Right atrium auricular region (tissue), 2 donors: ENCODE measurements around the gene ARMC8. TPM values are rescaled to one million over a fixed set of nuclear protein-coding genes. Genes with fewer than 3 reads are reported as not detected.

ENCODE experiments used
- DNase-seq: peaks from one replicate; pipeline ENCODE4 v3.0.0-alpha.2; 2019; ENCODE audit warnings: low spot score
- H3K27ac ChIP-seq, 2 donors: fragments of 200-600 bp; sonication (generic); 1 replicate in 1 of 2; 2 replicates in 1 of 2; pipeline ENCODE4 v1.5.1; 2016 to 2019
- H3K27me3 ChIP-seq, 2 donors: fragments of 200-600 bp; sonication (generic); one replicate each; pipeline versions ENCODE4 v1.5.1 to v1.6.0; 2017 to 2019
- H3K36me3 ChIP-seq: fragments of 200-600 bp; sonication (generic); one replicate; pipeline ENCODE4 v1.5.1; 2016
- H3K4me1 ChIP-seq, 2 donors: fragments of 200-600 bp; sonication (generic); one replicate each; pipeline versions ENCODE4 v1.5.1 to v1.6.0; 2017 to 2019
- H3K4me3 ChIP-seq, 2 donors: fragments of 200-600 bp; sonication (generic); 1 replicate in 1 of 2; 2 replicates in 1 of 2; pipeline ENCODE4 v1.5.1; 2017 to 2019; ENCODE audit warnings: mild to moderate bottlenecking in 1 of 2, moderate library complexity in 1 of 2
- H3K9me3 ChIP-seq, 2 donors: fragments of 200-600 bp; sonication (generic); one replicate each; pipeline ENCODE4 v1.5.1; 2019
- total RNA-seq, 2 donors: library from RNA; depleted of rRNA; stranded (reverse); fragments of >200 nt; gene quantifications; one replicate each; pipeline ENCODE4 v1.1.0, GENCODE V29; 2016
- TF ChIP-seq, protein P1 (sequence below), 2 donors: fragments of 200-600 bp; sonication (generic); IDR thresholded peaks; one replicate each; pipeline ENCODE4 v1.5.1; 2019; ENCODE audit warnings: antibody characterized with exemption in 2 of 2

Gene ARMC8
- total RNA-seq, 2 donors from 2014 or later = 28.6 to 33.8 TPM

DNA sequence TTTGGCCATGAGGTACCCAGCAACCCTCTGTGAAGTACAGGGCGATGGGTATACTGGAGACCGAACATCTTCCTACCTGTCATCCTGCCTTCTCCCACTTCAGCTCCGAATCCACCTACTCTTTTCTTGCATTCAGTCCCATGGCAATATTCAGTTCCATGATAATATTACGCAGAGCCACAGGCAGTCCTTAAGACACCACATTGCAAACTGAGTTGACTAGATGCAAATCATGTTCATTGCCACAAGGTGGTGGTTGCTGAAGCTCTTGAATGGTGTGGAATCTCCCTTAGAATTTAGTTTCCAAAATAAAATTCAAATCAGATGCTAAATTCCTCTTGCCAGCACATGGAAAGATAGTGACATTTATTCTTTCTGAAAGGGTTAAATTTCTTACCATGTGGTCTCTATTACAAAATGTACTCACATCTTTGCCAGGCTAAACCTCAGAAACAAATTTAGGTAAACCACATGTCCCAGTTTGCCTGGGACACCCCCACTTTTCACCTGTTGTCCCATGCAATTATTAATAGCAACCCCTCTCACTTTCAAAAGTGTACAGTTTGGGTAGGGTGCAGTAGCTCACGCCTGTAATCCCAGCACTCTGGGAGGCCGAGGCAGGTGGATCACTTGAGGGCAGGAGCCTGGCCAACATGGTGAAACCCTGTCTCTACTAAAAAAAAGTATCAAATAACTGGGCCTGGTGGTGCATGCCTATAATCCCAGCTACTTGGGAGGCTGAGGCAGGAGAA lies 144.2 kb downstream of the ARMC8 start:
- DNase-seq = no peak
- TF ChIP-seq, protein P1, sequence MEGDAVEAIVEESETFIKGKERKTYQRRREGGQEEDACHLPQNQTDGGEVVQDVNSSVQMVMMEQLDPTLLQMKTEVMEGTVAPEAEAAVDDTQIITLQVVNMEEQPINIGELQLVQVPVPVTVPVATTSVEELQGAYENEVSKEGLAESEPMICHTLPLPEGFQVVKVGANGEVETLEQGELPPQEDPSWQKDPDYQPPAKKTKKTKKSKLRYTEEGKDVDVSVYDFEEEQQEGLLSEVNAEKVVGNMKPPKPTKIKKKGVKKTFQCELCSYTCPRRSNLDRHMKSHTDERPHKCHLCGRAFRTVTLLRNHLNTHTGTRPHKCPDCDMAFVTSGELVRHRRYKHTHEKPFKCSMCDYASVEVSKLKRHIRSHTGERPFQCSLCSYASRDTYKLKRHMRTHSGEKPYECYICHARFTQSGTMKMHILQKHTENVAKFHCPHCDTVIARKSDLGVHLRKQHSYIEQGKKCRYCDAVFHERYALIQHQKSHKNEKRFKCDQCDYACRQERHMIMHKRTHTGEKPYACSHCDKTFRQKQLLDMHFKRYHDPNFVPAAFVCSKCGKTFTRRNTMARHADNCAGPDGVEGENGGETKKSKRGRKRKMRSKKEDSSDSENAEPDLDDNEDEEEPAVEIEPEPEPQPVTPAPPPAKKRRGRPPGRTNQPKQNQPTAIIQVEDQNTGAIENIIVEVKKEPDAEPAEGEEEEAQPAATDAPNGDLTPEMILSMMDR (IDR thresholded peaks at IDR 0.05) = peak in 1 of 2 donors; percentile 30
- Histone ChIP-seq H3K27ac (no peak overlapping the region), H3K4me1 (peaks cover 0 to 18% of the 10 kb centered on the region in 2 donors), H3K9me3 (no peaks in the 10 kb centered on the region), H3K36me3 (no peaks in the 10 kb centered on the region), H3K4me3 (no peak overlapping the region), H3K27me3 (no peaks in the 10 kb centered on the region)

DNA sequence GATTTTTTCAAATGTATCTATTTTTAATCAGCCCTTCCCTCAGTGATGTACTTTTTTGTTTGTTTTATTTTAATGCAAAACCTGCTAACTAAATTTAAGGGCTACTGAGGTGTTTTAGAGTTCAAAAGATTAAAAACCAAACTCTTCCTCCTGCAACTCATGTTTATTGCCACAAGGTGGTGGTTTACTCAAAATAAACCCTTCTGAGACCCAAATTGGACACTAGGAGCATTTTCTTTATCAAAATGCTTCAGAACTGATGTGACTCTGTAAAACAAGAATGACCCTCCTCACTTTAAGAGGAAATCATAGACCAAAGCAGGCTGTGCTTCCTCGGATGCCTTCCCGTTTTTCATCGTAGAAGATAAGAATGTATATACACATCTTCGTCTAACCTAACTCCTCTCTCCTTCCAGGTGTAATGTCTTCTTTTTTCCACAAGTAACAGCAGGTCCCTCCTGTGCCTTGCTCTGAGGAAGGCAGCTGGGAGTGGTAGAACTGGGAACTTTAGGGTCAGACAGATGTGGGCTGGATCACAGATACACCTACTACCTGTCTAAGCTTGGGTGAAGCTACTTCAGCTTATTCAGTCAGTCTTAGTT lies 145.5 kb downstream of the ARMC8 start:
- no peak for DNase-seq
- H3K4me1 ChIP-seq = peaks cover 0 to 18% of the 10 kb centered on the region in 2 donors
- no peaks in the 10 kb centered on the region for H3K9me3 ChIP-seq
- H3K27ac ChIP-seq = no peak overlapping the region
- no peaks in the 10 kb centered on the region for H3K27me3 ChIP-seq
- no peaks in the 10 kb centered on the region for H3K36me3 ChIP-seq
- H3K4me3 ChIP-seq = no peak overlapping the region
- TF ChIP-seq, protein P1 (IDR thresholded peaks at IDR 0.05) = peak; percentile 44 to 76

- H3K9me3 ChIP-seq = no peaks in the 10 kb centered on the region
- no peak for DNase-seq
- H3K4me1 ChIP-seq = peaks cover 0 to 5% of the 10 kb centered on the region in 2 donors
- H3K4me3 ChIP-seq = no peak overlapping the region
- TF ChIP-seq, protein P1 (IDR thresholded peaks at IDR 0.05) = no peak
- no peaks in the 10 kb centered on the region for H3K27me3 ChIP-seq
- no peak overlapping the region for H3K27ac ChIP-seq
- no peaks in the 10 kb centered on the region for H3K36me3 ChIP-seq
These were observed 147.5 kb downstream of the ARMC8 start for GRCh38 chr3:138334608-138335007.

DNA sequence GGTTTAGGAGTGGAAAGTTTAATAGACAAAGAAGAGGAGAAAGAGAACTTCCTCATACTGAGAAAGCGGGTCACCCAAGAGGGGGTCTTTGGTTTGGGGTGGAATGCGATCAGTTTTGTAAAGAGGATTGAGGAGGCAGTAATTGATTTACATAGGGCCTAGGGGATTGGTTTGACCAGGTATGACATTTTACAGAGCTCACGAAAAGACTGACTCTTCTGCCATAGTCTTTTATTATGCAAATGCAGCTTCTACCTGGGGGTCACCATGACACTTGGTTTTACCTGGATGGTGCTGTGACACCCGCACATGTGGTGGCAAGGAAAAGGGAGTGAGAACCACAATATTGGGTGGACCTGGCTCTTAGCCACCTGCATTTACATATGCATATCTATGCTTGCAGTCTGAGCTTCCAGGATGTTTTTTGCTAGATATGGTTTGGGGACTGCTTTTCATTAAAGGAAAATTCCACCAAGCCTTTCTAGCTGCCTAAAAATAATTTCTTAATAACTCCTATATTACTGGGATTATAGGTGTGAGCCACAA lies 149.4 kb downstream of the ARMC8 start:
- Histone ChIP-seq H3K27me3 (no peaks in the 10 kb centered on the region), H3K27ac (no peak overlapping the region), H3K36me3 (no peaks in the 10 kb centered on the region), H3K9me3 (no peaks in the 10 kb centered on the region), H3K4me3 (no peak overlapping the region), H3K4me1 (no peaks in the 10 kb centered on the region)
- TF ChIP-seq, protein P1 (IDR thresholded peaks at IDR 0.05) = no peak
- no peak for DNase-seq

DNA sequence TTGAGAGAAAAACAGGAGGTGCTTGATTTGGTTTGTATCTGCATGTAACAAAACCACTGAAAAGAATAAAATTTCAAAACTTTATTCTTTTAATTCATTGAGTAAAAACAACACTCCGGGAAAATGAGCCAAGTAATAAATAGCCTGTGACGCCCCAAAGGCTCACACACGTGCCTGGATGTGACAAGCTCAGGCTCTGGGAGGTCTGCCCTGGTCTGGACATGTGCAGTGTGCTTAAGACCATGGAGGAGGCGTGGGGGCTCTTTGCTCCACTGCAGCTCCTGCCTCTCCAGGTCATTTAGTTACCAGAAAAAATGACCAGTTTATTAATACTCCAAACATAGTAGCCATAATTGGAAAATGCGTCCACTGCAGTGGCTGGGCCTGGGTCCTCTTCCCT lies 151.1 kb downstream of the ARMC8 start:
- H3K27ac ChIP-seq = no peak overlapping the region
- DNase-seq = no peak
- H3K27me3 ChIP-seq = no peaks in the 10 kb centered on the region
- H3K4me3 ChIP-seq = no peak overlapping the region
- TF ChIP-seq, protein P1 (IDR thresholded peaks at IDR 0.05) = no peak
- H3K36me3 ChIP-seq = no peaks in the 10 kb centered on the region
- H3K4me1 ChIP-seq = no peaks in the 10 kb centered on the region
- no peaks in the 10 kb centered on the region for H3K9me3 ChIP-seq
